Stimulated activated CD8-positive, alpha-beta memory T cell treated with anti-CD3 and anti-CD28 coated beads, Interleukin-2, amount 100 ng/mL, for 1 hour (primary cell): ENCODE data around the gene SUDS3.

Experiments used
- DNase-seq, 2 donors: peaks; one replicate each; pipeline ENCODE4 v3.0.0-alpha.2; 2020; ENCODE audit warnings: low read depth in 2 of 2

Gene SUDS3

GRCh38 chr12:118447181-118447580 lies 70.8 kb downstream of the SUDS3 start:
- no peak for DNase-seq

- no peak for DNase-seq
Measured at GRCh38 chr12:118448341-118448740, 72.0 kb downstream of the SUDS3 start.

GRCh38 chr12:118455327-118455726 lies 79.0 kb downstream of the SUDS3 start:
- DNase-seq, result no peak

GRCh38 chr12:118456741-118457140 lies 80.4 kb downstream of the SUDS3 start:
- DNase-seq, result no peak

- DNase-seq, result no peak
Measured at GRCh38 chr12:118459110-118459509, 82.8 kb downstream of the SUDS3 start.

- no peak for DNase-seq
Measured at GRCh38 chr12:118463677-118464076, 87.3 kb downstream of the SUDS3 start.

- no peak for DNase-seq
Measured at GRCh38 chr12:118465706-118466105, 89.4 kb downstream of the SUDS3 start.
